ENCODE measurements around the gene HJV. TPM values are rescaled to one million over a fixed set of nuclear protein-coding genes. Genes with fewer than 3 reads are reported as not detected.
"Not testable (repeated sequence)": the region's sequence is repeated elsewhere in the genome, so short reads cannot be mapped to it uniquely, and the experiment has no call there.

The HJV gene, protein sequence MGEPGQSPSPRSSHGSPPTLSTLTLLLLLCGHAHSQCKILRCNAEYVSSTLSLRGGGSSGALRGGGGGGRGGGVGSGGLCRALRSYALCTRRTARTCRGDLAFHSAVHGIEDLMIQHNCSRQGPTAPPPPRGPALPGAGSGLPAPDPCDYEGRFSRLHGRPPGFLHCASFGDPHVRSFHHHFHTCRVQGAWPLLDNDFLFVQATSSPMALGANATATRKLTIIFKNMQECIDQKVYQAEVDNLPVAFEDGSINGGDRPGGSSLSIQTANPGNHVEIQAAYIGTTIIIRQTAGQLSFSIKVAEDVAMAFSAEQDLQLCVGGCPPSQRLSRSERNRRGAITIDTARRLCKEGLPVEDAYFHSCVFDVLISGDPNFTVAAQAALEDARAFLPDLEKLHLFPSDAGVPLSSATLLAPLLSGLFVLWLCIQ
- 2.2 TPM in 1 of 2 replicates, not detected in the other for total RNA-seq (2012; rRNA removed)

DNA sequence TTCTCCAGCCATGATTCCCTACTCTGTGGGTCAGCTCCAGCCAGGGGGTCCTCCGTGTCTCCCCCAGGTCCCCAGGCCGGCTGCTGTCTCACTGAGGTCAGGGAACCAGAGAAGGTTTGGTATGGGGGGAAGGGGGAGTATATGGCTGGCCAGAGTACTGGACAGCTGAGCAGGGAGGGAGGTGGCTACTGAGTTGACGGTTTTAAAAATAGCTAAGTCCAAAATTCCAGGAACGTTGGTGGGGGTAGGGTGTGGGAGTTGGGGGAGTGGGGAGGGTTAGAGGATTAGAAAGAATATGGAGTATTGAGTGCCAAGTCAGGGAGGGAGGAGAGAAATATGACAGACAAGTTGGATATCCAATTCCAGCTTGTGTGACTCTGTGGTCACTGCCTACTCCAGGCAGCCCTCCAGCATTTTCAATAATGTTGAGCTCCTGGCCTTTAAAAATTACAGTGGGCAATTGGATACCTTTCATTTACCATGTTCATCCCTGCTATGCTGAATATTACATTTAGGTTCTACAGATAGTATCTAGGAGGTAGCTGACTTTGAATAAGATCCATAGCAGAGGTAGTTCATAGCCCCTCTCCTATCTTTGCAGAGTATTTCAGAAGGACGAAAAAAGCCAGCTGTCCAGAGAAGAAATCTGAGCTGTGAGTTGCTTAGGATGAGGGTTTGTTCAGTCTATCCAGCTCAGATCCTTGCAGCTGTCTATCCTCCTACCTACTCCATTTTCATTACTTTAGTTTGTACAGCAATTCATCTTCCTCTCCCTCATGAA is at the start of gene HJV:
TSS of gene HJV (minus strand) at position 114 of the 781 bp plus-strand sequence. CDS start 1,504 bp downstream, outside the sequence.
- Histone ChIP-seq H3K9me3 (replicated peaks; ENCODE audit: low read length) (no peaks in the 10 kb centered on the region), H3K27me3 (ENCODE audit: control insufficient read depth, insufficient read depth, low read length) (peaks cover 35% of the 10 kb centered on the region), H3K4me3 (ENCODE audit: low read length) (no peak within 1 kb of the TSS), H3K9ac (ENCODE audit: low read depth, low read length) (no peak within 1 kb of the TSS), H3K4me2 (ENCODE audit: low read length) (no peak within 1 kb of the TSS), H3K4me1 (ENCODE audit: control insufficient read depth, insufficient read depth, low read length) (peaks cover 12% of the 10 kb centered on the region), H3K36me3 (ENCODE audit: insufficient read depth, low read length) (no peaks in the 10 kb centered on the region)

DNA sequence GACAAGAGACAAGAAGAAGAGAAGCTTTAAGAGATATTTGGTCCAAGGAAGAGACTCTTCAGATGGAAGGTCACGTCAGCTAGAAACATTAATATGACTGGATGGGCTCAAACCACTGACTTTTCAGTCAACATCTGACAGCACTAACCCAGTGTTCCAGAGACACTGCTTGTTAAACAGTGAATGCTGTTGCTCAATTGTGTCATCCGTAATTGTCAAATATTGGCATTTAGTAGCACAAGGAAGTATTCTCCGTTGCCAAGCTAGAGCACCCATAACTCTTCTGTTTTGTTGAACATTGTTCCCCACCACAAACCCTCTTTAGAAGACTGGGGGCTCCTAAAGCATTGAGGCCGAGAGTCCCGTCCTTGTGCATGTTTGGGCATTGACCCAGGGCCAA is 37.6 kb upstream of the HJV start:
- H3K4me3 ChIP-seq (ENCODE audit: low read length); H3K27me3 ChIP-seq (ENCODE audit: control insufficient read depth, insufficient read depth, low read length); H3K4me2 ChIP-seq (ENCODE audit: low read length); H3K4me1 ChIP-seq (ENCODE audit: control insufficient read depth, insufficient read depth, low read length); H3K36me3 ChIP-seq (ENCODE audit: insufficient read depth, low read length); H3K9me3 ChIP-seq (replicated peaks; ENCODE audit: low read length); H3K9ac ChIP-seq (ENCODE audit: low read depth, low read length): not testable (repeated sequence)

DNA sequence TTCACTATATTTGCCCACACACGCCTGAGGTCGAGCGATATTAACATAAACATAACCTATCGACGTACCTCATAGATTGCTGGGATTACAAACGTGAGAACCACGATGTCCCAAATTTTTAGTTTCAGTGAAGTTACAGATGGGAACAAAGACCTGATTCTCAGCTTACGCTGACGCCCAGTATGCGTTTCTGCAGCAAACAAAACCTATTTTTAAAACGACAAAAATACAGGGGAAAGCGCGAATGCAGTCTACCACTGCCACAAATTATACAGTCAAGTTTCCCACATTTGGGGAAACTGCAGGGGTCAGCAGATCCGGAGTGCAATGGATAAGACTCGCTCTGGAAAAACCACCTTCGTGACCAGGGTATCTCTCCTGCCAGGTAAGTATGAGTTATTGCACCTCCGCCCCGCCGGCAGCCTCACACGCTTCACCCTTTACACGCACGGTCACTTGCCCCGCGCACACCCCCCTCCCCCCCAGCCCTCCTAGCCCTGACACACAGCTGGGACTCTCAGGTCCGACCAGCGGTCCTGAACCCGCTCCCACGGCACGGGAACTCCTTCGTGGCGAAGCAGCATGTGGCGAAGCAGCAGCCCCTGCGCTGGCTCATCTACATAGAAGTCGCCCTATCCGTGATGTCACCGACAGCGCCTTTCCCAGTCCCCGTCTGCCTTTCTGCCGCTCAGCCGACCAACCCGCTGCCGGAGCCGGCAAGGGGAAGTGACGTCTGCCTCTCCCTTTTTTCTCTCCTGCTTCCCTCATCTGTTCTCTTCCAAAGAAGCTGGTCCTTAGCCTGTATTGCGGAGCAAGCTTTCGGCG is 30.5 kb upstream of the HJV start:
- H3K36me3 ChIP-seq (ENCODE audit: insufficient read depth, low read length), result not testable (repeated sequence)

DNA sequence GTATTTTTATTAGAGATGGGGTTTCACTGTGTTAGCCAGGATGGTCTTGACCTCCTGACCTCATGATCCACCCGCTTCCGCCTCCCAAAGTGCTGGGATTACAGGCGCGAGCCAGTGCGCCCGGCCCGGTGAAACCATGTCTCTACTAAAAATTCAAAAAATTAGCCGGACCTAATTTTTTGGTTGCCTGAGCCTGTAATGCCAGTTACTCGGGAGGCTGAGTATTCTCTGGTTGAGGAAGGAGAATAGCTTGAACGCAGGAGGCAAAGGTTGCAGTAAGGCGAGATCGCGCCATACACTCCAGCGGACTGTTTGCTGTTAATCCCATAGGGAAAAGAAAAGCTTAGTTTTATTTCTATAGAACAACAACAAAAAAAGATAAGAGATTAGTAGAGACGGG is 29.9 kb upstream of the HJV start:
- Histone ChIP-seq H3K4me2 (ENCODE audit: low read length) (peak overlapping the region; percentile 74), H3K27me3 (ENCODE audit: control insufficient read depth, insufficient read depth, low read length) (no peaks in the 10 kb centered on the region), H3K36me3 (ENCODE audit: insufficient read depth, low read length) (no peaks in the 10 kb centered on the region), H3K4me3 (ENCODE audit: low read length) (no peak overlapping the region), H3K9me3 (replicated peaks; ENCODE audit: low read length) (no peaks in the 10 kb centered on the region), H3K4me1 (ENCODE audit: control insufficient read depth, insufficient read depth, low read length) (no peaks in the 10 kb centered on the region), H3K9ac (ENCODE audit: low read depth, low read length) (no peak overlapping the region)

More for the DNA sequence above, 30.5 kb upstream of the HJV start:
- H3K9ac ChIP-seq (ENCODE audit: low read depth, low read length), result peak overlapping the region; percentile 75
- H3K4me2 ChIP-seq (ENCODE audit: low read length), result peak overlapping the region; percentile 74
- peak overlapping the region; percentile 66 for H3K4me3 ChIP-seq (ENCODE audit: low read length)
- H3K4me1 ChIP-seq (ENCODE audit: control insufficient read depth, insufficient read depth, low read length); H3K27me3 ChIP-seq (ENCODE audit: control insufficient read depth, insufficient read depth, low read length); H3K9me3 ChIP-seq (replicated peaks; ENCODE audit: low read length): not testable (repeated sequence)

DNA sequence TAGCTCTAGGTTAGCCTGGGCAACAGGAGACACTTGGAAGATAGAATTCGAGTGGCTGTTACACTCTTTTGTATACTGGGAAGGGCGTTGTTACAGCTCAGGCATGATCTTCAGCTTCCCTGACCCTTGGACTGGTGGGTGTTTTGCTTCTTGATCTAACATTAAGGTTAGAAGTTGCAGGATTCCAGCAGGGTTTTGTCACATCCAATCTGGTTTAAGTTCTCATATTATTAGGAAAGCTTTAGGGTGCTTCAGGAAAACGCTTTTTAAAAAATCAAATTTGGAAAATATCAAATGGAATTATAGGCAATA is 29.1 kb upstream of the HJV start:
- H3K4me2 ChIP-seq (ENCODE audit: low read length); H3K4me1 ChIP-seq (ENCODE audit: control insufficient read depth, insufficient read depth, low read length); H3K9me3 ChIP-seq (replicated peaks; ENCODE audit: low read length); H3K9ac ChIP-seq (ENCODE audit: low read depth, low read length); H3K36me3 ChIP-seq (ENCODE audit: insufficient read depth, low read length); H3K4me3 ChIP-seq (ENCODE audit: low read length); H3K27me3 ChIP-seq (ENCODE audit: control insufficient read depth, insufficient read depth, low read length): not testable (repeated sequence)

DNA sequence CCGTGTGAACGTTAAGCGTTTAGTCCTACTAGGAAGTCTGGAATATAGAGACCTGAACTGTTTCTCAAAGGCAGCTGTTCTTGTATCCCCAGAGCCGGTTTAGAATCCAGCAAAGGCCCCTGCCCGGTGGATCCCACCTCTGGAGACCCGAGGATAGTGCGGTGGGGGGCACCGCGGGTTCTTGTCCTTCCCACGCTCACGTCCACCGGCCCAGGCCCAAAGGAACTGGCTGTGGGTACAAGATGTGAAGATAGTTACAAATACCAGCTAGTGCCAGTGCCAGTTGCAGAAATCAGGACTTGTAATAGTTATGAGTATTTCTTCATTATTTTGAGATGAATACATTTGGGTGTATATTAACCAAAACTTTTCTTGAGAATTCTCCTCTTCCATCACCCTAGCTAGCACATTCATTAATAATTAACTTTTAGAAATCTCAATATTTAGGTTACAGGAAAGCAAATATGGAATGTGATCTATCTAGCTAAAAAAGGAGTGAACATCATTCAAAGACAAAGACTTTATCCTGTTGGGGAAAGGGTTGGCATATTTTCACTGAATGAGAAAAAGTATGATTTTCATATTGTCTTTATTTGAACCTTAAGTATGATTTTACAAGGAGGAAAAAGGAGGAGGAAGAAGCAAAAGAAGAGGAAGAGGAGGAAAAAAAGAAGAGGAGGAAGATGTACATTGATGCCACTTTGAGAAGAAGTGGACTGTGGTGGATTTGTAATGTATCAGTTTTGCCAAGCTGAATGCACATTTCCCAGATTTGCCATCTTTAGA is 28.5 kb upstream of the HJV start:
- not testable (repeated sequence) for H3K9ac ChIP-seq (ENCODE audit: low read depth, low read length); H3K4me3 ChIP-seq (ENCODE audit: low read length); H3K9me3 ChIP-seq (replicated peaks; ENCODE audit: low read length)

DNA sequence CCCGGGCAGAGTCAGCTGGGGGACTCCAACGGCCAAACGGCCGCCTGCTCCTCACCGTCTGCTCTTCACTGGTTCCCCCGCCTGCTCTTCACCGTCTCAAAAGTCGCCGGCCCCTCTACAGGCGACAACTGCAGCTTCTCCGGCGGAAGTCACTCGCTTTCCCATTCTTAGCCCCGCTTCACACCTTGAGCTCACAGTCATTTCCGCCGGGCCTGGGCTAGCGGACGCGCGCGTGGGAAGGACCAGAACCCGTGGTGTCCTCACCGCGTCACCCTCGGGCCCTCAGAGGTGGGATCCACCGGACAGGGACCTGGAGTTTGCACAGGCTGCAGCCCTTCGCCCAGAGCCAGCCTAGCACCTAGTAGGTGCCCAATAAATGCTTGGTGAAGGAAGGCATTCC is 27.9 kb upstream of the HJV start:
- no peaks in the 10 kb centered on the region for H3K36me3 ChIP-seq (ENCODE audit: insufficient read depth, low read length)
- H3K9ac ChIP-seq (ENCODE audit: low read depth, low read length), result no peak overlapping the region
- no peaks in the 10 kb centered on the region for H3K9me3 ChIP-seq (replicated peaks; ENCODE audit: low read length)
- H3K4me1 ChIP-seq (ENCODE audit: control insufficient read depth, insufficient read depth, low read length), result no peaks in the 10 kb centered on the region
- no peak overlapping the region for H3K4me2 ChIP-seq (ENCODE audit: low read length)
- H3K4me3 ChIP-seq (ENCODE audit: low read length), result no peak overlapping the region
- H3K27me3 ChIP-seq (ENCODE audit: control insufficient read depth, insufficient read depth, low read length), result no peaks in the 10 kb centered on the region

More for the DNA sequence above, 28.5 kb upstream of the HJV start:
- not testable (repeated sequence) for H3K4me1 ChIP-seq (ENCODE audit: control insufficient read depth, insufficient read depth, low read length); H3K36me3 ChIP-seq (ENCODE audit: insufficient read depth, low read length); H3K4me2 ChIP-seq (ENCODE audit: low read length); H3K27me3 ChIP-seq (ENCODE audit: control insufficient read depth, insufficient read depth, low read length)

DNA sequence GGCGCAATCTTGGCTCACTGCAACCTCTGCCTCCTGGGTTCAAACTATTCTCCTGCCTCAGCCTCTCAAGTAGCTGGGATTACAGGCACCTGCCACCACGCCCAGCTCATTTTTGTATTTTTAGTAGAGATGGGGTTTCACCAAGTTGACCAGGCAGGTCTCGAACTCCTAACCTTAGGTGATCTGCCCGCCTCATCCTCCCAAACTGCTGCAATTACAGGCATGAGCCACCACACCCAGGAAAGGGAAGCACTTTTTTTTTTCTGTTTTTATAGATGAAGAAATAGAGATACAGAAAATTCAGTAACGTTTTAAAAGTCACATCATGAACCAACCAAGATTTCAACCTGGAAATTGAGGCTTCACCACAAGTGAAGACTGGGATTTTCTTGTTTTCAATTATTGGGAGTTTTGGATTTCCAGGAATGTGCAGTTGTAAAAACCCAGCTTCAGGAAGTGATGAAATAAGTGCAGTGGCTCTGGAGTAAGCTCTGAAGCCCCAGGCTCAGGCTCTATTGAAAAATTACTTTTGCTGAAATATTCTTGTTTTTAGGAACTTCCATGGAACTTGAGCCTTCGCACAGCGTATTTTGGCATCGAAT is 27.1 kb upstream of the HJV start:
- H3K36me3 ChIP-seq (ENCODE audit: insufficient read depth, low read length); H3K4me3 ChIP-seq (ENCODE audit: low read length); H3K9me3 ChIP-seq (replicated peaks; ENCODE audit: low read length); H3K4me1 ChIP-seq (ENCODE audit: control insufficient read depth, insufficient read depth, low read length); H3K27me3 ChIP-seq (ENCODE audit: control insufficient read depth, insufficient read depth, low read length); H3K4me2 ChIP-seq (ENCODE audit: low read length); H3K9ac ChIP-seq (ENCODE audit: low read depth, low read length): not testable (repeated sequence)

DNA sequence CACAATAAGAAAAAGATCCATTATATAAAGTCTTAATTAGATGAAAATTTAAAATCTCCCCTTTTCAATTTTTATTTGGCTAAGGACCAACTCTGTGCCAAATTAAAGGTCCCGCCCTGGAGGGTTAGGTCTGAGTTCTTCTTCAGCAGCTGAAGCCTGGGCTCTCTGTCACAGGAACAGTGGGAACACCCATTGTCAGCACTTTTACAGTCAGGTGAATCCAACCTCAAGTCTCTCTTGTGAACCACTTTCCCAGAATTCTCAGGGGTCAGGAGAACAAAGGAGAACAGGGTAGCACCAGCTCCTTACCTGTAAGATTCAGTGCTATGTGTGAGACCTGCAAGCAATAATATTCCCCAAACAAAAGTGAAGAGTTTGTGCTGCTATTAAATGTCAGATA is 25.1 kb upstream of the HJV start:
- Histone ChIP-seq H3K9me3 (replicated peaks; ENCODE audit: low read length) (no peaks in the 10 kb centered on the region), H3K27me3 (ENCODE audit: control insufficient read depth, insufficient read depth, low read length) (no peaks in the 10 kb centered on the region), H3K9ac (ENCODE audit: low read depth, low read length) (no peak overlapping the region), H3K36me3 (ENCODE audit: insufficient read depth, low read length) (no peaks in the 10 kb centered on the region), H3K4me1 (ENCODE audit: control insufficient read depth, insufficient read depth, low read length) (no peaks in the 10 kb centered on the region), H3K4me2 (ENCODE audit: low read length) (no peak overlapping the region), H3K4me3 (ENCODE audit: low read length) (no peak overlapping the region)

DNA sequence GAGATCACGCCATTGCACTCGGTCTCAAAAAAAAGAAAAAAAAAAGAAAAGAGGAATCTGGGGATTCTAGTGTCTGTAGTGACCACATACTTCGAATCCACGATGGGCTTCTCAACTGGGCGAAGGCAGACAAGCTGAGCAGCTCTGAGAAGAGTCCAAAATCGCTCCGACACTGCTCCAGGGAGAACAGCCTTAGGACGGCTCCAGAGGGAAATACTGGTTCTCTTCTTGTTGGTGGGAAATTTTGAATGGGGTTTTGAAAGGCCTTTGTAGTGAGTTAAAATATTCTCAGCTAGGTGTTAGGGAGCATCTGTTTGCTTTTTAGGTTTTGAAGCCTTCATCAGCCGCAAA is 18.3 kb upstream of the HJV start:
- Histone ChIP-seq H3K27me3 (ENCODE audit: control insufficient read depth, insufficient read depth, low read length) (no peaks in the 10 kb centered on the region), H3K4me1 (ENCODE audit: control insufficient read depth, insufficient read depth, low read length) (peaks cover 5% of the 10 kb centered on the region), H3K36me3 (ENCODE audit: insufficient read depth, low read length) (no peaks in the 10 kb centered on the region), H3K9me3 (replicated peaks; ENCODE audit: low read length) (no peaks in the 10 kb centered on the region), H3K4me3 (ENCODE audit: low read length) (no peak overlapping the region), H3K4me2 (ENCODE audit: low read length) (peak overlapping the region; percentile 14), H3K9ac (ENCODE audit: low read depth, low read length) (no peak overlapping the region)
